Panc1 (cell line): ENCODE measurements around the gene PIGZ.

ENCODE experiments used
- CTCF ChIP-seq: fragments of 450-650 bp; IDR thresholded peaks from 2 replicates; pipeline ENCODE4 v1.5.1; 2017; ENCODE audit warnings: mild to moderate bottlenecking
- POLR2AphosphoS5 ChIP-seq: IDR thresholded peaks from 2 replicates; pipeline ENCODE4 v1.6.1; 2012; ENCODE audit warnings: mild to moderate bottlenecking, low read depth, low read length, moderate library complexity
- REST ChIP-seq, 2 experiments: IDR thresholded peaks; 2 replicates each; pipeline ENCODE4 v1.6.1; 2011 to 2012; ENCODE audit warnings: low read depth in 2 of 2, control low read depth in 1 of 2, low read length in 1 of 2, mild to moderate bottlenecking in 1 of 2, moderate library complexity in 1 of 2; ENCODE audit not compliant: insufficient read depth in 1 of 2
- SIN3A ChIP-seq: IDR thresholded peaks from 2 replicates; pipeline ENCODE4 v1.6.1; 2012; ENCODE audit warnings: low read depth, mild to moderate bottlenecking, low read length, moderate library complexity, borderline replicate concordance; ENCODE audit not compliant: insufficient read depth
- TCF7L2 ChIP-seq: IDR thresholded peaks from 2 replicates; pipeline ENCODE4 v1.6.1; 2011; ENCODE audit warnings: mild to moderate bottlenecking, low read depth, low read length, inconsistent platforms

- no peak for TF ChIP-seq CTCF
- TF ChIP-seq POLR2AphosphoS5 = no peak
- TF ChIP-seq SIN3A = no peak
- TF ChIP-seq REST (IDR thresholded peaks at IDR 0.05; ENCODE audit: insufficient read depth in 1 of 2, low read depth in 2 of 2, low read length in 1 of 2) = no peak
- TF ChIP-seq TCF7L2 = no peak
These were observed 6.7 kb upstream of the PIGZ start for GRCh38 chr3:196975349-196975748.
